Nephron (organoid): ENCODE results near the gene PIGU.
A peak's percentile ranks its signal among the peaks of the same experiment; 100 is the strongest.
"Not testable (repeated sequence)": the region's sequence is repeated elsewhere in the genome, so short reads cannot be mapped to it uniquely, and the experiment has no call there.

Experiments
- H3K27ac Mint-ChIP-seq, 3 experiments: 2 replicates each; pipeline ENCODE4 v1.8.0; 2020; ENCODE audit warnings: mixed read lengths in 3 of 3, mild to moderate bottlenecking in 2 of 3, moderate library complexity in 1 of 3
- H3K27me3 Mint-ChIP-seq: 2 replicates; pipeline ENCODE4 v1.8.0; 2021; ENCODE audit warnings: low read depth, mild to moderate bottlenecking, moderate library complexity, mixed read lengths
- H3K36me3 Mint-ChIP-seq: 2 replicates; pipeline ENCODE4 v1.8.0; 2020; ENCODE audit warnings: low read depth, mixed read lengths
- H3K4me1 Mint-ChIP-seq: 2 replicates; pipeline ENCODE4 v1.8.0; 2020; ENCODE audit warnings: mixed read lengths
- H3K4me3 Mint-ChIP-seq, 3 experiments: 2 replicates each; pipeline ENCODE4 v1.8.0; 2020; ENCODE audit warnings: mild to moderate bottlenecking in 3 of 3, mixed read lengths in 3 of 3, moderate library complexity in 2 of 3
- H3K9me3 Mint-ChIP-seq: 2 replicates; pipeline ENCODE4 v1.8.0; 2020; ENCODE audit warnings: mixed read lengths
- TF ChIP-seq, protein P1 (sequence below), 3 experiments: fragments of 200-600 bp; sonication (generic); IDR thresholded peaks; one replicate each; pipeline ENCODE4 v1.5.0; 2021; ENCODE audit warnings: antibody characterized with exemption in 3 of 3; ENCODE audit not compliant: unreplicated experiment in 3 of 3

The PIGU gene, protein sequence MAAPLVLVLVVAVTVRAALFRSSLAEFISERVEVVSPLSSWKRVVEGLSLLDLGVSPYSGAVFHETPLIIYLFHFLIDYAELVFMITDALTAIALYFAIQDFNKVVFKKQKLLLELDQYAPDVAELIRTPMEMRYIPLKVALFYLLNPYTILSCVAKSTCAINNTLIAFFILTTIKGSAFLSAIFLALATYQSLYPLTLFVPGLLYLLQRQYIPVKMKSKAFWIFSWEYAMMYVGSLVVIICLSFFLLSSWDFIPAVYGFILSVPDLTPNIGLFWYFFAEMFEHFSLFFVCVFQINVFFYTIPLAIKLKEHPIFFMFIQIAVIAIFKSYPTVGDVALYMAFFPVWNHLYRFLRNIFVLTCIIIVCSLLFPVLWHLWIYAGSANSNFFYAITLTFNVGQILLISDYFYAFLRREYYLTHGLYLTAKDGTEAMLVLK

DNA sequence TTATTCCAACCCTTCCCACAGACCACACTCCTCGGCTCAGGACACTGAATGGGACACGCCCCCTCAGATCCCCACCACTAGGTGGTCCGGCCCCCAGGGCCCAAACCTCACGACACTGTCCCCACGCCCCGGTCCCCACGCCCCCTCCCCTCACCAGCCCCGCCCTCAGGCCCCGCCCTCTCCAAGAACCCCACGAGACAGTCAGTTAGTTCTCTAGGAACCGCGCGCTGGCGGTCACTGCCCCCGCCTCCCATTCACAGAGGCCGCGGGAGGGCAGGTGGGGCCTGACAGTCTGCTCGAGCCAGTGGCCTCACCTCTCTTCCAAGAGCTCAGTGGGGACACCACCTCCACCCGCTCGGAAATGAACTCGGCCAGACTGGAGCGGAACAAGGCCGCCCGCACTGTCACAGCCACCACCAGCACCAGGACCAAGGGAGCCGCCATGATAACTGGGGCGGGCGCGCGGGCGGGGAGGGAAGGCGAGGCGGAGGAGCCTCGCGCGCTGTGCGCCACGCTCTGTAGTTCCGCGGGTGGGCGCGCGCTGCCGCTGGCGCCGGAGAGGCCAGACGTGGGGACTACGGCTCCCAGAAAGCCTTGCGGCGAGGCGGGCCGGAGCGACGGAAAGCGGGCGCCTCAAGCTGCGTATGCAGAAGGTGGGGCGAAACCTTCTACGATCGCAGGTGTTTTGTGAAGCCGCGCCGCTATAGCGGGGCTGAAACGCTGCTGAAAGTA, at the start of gene PIGU:
Gene PIGU (minus strand): TSS at position 451 of the 732 bp plus-strand sequence. CDS start 7 bp downstream, at position 444.
- Mint-ChIP-seq H3K27ac (peak within 1 kb of the TSS; percentile 69 to 87 (median 79)), H3K27me3 (no peaks in the 10 kb centered on the region), H3K9me3 (no peaks in the 10 kb centered on the region), H3K36me3 (peaks cover 4% of the 10 kb centered on the region), H3K4me3 (peak within 1 kb of the TSS; percentile 88 to 94 (median 92)), H3K4me1 (peaks cover 14% of the 10 kb centered on the region)
- TF ChIP-seq, protein P1, sequence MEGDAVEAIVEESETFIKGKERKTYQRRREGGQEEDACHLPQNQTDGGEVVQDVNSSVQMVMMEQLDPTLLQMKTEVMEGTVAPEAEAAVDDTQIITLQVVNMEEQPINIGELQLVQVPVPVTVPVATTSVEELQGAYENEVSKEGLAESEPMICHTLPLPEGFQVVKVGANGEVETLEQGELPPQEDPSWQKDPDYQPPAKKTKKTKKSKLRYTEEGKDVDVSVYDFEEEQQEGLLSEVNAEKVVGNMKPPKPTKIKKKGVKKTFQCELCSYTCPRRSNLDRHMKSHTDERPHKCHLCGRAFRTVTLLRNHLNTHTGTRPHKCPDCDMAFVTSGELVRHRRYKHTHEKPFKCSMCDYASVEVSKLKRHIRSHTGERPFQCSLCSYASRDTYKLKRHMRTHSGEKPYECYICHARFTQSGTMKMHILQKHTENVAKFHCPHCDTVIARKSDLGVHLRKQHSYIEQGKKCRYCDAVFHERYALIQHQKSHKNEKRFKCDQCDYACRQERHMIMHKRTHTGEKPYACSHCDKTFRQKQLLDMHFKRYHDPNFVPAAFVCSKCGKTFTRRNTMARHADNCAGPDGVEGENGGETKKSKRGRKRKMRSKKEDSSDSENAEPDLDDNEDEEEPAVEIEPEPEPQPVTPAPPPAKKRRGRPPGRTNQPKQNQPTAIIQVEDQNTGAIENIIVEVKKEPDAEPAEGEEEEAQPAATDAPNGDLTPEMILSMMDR (IDR thresholded peaks at IDR 0.05; ENCODE audit: unreplicated experiment in 3 of 3) = peak in 1 of 3 experiments; percentile 18

- Mint-ChIP-seq H3K4me1 (no peaks in the 10 kb centered on the region), H3K4me3 (no peak overlapping the region), H3K36me3 (peaks cover 59% of the 10 kb centered on the region), H3K27ac (no peak overlapping the region), H3K27me3 (no peaks in the 10 kb centered on the region), H3K9me3 (no peaks in the 10 kb centered on the region)
- TF ChIP-seq, protein P1 (IDR thresholded peaks at IDR 0.05; ENCODE audit: unreplicated experiment in 3 of 3) = no peak
These were observed 47.3 kb upstream of the PIGU start for GRCh38 chr20:34724172-34724571.

GRCh38 chr20:34722560-34722959, 45.7 kb upstream of the PIGU start:
- not testable (repeated sequence) for H3K27ac Mint-ChIP-seq, H3K27me3 Mint-ChIP-seq, H3K4me1 Mint-ChIP-seq, H3K4me3 Mint-ChIP-seq, H3K9me3 Mint-ChIP-seq
- peaks cover 62% of the 10 kb centered on the region for H3K36me3 Mint-ChIP-seq

DNA sequence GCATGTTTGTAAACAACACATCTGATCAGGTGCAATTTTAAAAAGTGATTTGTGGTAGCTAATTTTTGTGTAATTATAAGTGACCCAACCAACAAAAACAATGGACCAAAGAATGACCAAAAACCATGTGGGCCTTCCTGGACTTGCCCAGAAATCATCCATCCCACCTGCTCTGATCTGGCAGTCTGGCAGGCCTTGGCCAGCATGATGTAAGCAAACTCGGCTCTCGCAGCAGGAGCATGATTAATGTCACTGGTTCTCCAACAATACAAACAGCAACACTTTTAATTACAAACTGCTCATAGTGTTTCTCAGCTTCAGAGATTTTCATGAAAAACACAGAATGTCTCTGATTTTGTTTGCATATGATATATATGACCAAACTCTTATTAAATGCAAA, 43.4 kb upstream of the PIGU start:
- Mint-ChIP-seq H3K4me1 (no peaks in the 10 kb centered on the region), H3K27ac (no peak overlapping the region), H3K36me3 (peaks cover 46% of the 10 kb centered on the region), H3K27me3 (no peaks in the 10 kb centered on the region), H3K9me3 (no peaks in the 10 kb centered on the region), H3K4me3 (no peak overlapping the region)
- TF ChIP-seq, protein P1 (IDR thresholded peaks at IDR 0.05; ENCODE audit: unreplicated experiment in 3 of 3) = no peak

- H3K36me3 Mint-ChIP-seq = peaks cover 51% of the 10 kb centered on the region
- not testable (repeated sequence) for H3K27ac Mint-ChIP-seq, H3K9me3 Mint-ChIP-seq, H3K27me3 Mint-ChIP-seq, H3K4me1 Mint-ChIP-seq, H3K4me3 Mint-ChIP-seq
These were observed 42.5 kb upstream of the PIGU start for GRCh38 chr20:34719242-34720017.

- TF ChIP-seq, protein P1 (IDR thresholded peaks at IDR 0.05; ENCODE audit: unreplicated experiment in 3 of 3) = no peak
- Mint-ChIP-seq H3K9me3 (no peaks in the 10 kb centered on the region), H3K4me1 (peaks cover 10% of the 10 kb centered on the region), H3K4me3 (no peak overlapping the region), H3K36me3 (peaks cover 51% of the 10 kb centered on the region), H3K27me3 (no peaks in the 10 kb centered on the region), H3K27ac (peak overlapping the region in 1 of 3 experiments; percentile 63)
These were observed 40.6 kb upstream of the PIGU start for GRCh38 chr20:34717230-34718095.
